ENCODE results near the gene RAB23. TPM values are rescaled to one million over a fixed set of nuclear protein-coding genes. Genes with fewer than 3 reads are reported as not detected.
A peak's percentile ranks its signal among the peaks of the same experiment; 100 is the strongest.

Gene RAB23
- total and polyA plus RNA-seq, 2 donors (not counting 3 experiments of a cell fraction or from before 2014, with no cell fraction given), result 3.4 to 9.4 TPM

DNA sequence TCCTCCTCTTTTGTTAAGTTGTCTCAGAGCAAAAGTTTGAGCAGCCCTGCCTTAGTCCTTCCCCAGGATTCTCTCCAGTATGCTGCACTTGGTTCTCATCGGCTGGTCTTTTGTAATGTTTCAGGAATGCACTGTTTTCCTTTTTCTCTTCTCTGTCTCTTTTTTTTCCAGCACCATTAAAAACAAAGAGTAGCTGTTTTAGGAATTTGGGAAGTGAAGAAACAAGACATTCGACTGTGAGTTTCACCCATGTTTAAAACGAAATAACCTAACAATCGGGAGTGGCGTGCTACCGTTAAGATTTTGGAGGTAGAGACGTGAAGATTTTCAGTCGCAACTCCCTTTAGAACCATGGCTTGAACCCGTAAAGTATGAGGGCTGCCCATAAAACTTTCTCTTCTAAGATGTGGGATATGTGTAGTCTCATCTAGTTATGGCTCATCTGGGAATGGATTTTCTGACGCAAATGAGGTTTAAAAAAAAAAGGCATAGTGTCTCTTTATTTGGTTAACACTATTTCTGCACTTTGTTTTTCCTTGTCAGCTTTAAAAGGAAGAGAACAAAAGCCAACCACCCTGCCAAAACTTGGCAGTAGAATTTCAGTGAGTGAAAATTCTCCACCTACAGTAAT, 35.9 kb upstream of the RAB23 start:
- ChIA-PET CTCF (interaction anchor here (0.8 to 1.2 kb wide), 3 partner anchors 10 to 36 kb away, joined by 3 read pairs; partner anchors contain the start of gene RAB23), POLR2A (no interaction called here)
- no peaks in the 10 kb centered on the region for H4K20me1 ChIP-seq (replicated peaks; ENCODE audit: control insufficient read depth, extremely low read depth, insufficient read depth, low read length)
- no peak for FAIRE-seq
- BruUV-seq (replicated peaks), result no TSS peak
- H3K9me3 ChIP-seq (replicated peaks; ENCODE audit: control insufficient read depth, insufficient read depth, low read length), result no peaks in the 10 kb centered on the region
- TF ChIP-seq MYC (IDR thresholded peaks at IDR 0.05; ENCODE audit: low read depth, low read length), result no peak
- TF ChIP-seq JUN (IDR thresholded peaks at IDR 0.05; ENCODE audit: borderline replicate concordance, insufficient read depth, insufficient read length, low read depth), result no peak
- no peak for TF ChIP-seq FOS (IDR thresholded peaks at IDR 0.05; ENCODE audit: borderline replicate concordance, insufficient read depth, low read length)
- TF ChIP-seq EZH2 (IDR thresholded peaks at IDR 0.05; ENCODE audit: borderline replicate concordance, low read depth, low read length, severe bottlenecking), result no peak
- TF ChIP-seq POLR2A (IDR thresholded peaks at IDR 0.05; ENCODE audit: low read depth, low read length), result no peak
- TF ChIP-seq GATA2 (IDR thresholded peaks at IDR 0.05; ENCODE audit: insufficient read depth, insufficient read length, low read depth, low read length), result no peak
- no peak for TF ChIP-seq MAX (IDR thresholded peaks at IDR 0.05; ENCODE audit: insufficient read depth, insufficient read length)
- TF ChIP-seq, protein P1, sequence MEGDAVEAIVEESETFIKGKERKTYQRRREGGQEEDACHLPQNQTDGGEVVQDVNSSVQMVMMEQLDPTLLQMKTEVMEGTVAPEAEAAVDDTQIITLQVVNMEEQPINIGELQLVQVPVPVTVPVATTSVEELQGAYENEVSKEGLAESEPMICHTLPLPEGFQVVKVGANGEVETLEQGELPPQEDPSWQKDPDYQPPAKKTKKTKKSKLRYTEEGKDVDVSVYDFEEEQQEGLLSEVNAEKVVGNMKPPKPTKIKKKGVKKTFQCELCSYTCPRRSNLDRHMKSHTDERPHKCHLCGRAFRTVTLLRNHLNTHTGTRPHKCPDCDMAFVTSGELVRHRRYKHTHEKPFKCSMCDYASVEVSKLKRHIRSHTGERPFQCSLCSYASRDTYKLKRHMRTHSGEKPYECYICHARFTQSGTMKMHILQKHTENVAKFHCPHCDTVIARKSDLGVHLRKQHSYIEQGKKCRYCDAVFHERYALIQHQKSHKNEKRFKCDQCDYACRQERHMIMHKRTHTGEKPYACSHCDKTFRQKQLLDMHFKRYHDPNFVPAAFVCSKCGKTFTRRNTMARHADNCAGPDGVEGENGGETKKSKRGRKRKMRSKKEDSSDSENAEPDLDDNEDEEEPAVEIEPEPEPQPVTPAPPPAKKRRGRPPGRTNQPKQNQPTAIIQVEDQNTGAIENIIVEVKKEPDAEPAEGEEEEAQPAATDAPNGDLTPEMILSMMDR (IDR thresholded peaks at IDR 0.05; ENCODE audit: extremely low read depth in 1 of 2, insufficient read depth in 1 of 2, low read depth in 1 of 2, low read length in 2 of 2), result no peak
- H3K79me2 ChIP-seq (ENCODE audit: control insufficient read depth, insufficient read depth, low read length), result no peaks in the 10 kb centered on the region
- H2AFZ ChIP-seq (ENCODE audit: low read depth, low read length), result no peak overlapping the region
- no peaks in the 10 kb centered on the region for H3K36me3 ChIP-seq (ENCODE audit: control insufficient read depth in 2 of 2, extremely low read depth in 1 of 2, insufficient read depth in 2 of 2, low read length in 2 of 2)
- intact Hi-C loops (cut with micrococcal nuclease) (no loop called here), dilution Hi-C loops (cut with MboI; ENCODE audit: extremely low pct_ligation_motif_present, low sequenced_read_pairs) (no loop called here)
- DNase-seq (ENCODE audit: low read depth, low spot score), result peak; percentile 12
- H3K4me2 ChIP-seq (ENCODE audit: insufficient read depth, low read length), result no peak overlapping the region
- peaks cover 7% of the 10 kb centered on the region for H3K4me1 ChIP-seq (ENCODE audit: control insufficient read depth, extremely low read depth, insufficient read depth, low read length)
- peaks cover 2 to 3% of the 10 kb centered on the region in 2 experiments for H3K27me3 ChIP-seq (ENCODE audit: control insufficient read depth in 2 of 2, insufficient read depth in 2 of 2, low read length in 2 of 2)
- no peak overlapping the region for H3K27ac ChIP-seq (ENCODE audit: insufficient read depth, low read depth, low read length)
- H3K9me1 ChIP-seq (replicated peaks; ENCODE audit: control insufficient read depth, extremely low read depth, insufficient read depth, low read length), result no peaks in the 10 kb centered on the region
- no peak overlapping the region for H3K9ac ChIP-seq (replicated peaks; ENCODE audit: extremely low read depth, insufficient read depth, low read length)
- no peak overlapping the region for H3K4me3 ChIP-seq (replicated peaks in 1 of 3; ENCODE audit: insufficient read depth in 1 of 3, low read depth in 1 of 3, low read length in 3 of 3)
